HG02943 (cell line): ENCODE measurements around the gene NSRP1.
"Not testable (repeated sequence)": the region's sequence is repeated elsewhere in the genome, so short reads cannot be mapped to it uniquely, and the experiment has no call there.

Source experiments
- ATAC-seq: cut with Tn5 transposase; IDR thresholded peaks from one replicate; pipeline ENCODE4 v1.9.1; 2021; ENCODE audit warnings: mild to moderate bottlenecking, low read depth, moderate library complexity; ENCODE audit not compliant: unreplicated experiment

The NSRP1 gene

DNA sequence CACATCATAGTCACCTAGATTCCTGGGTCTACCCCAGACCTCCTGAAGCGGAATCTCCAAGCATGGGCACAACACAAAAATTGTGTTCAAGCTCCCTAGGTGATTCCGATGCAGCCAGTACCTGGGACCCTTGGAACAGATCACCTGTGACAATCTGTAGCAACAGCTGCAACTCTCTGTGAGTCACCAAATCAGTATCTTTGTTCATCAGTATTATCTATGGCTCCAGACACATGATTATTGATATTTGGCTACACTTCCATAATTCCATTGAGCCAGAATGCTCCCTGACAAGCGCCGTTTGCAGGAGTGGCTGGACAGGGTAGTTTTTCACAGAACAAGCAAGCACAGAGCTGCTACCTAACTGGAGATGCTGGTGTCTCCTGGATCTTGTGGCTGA lies 102.7 kb downstream of the NSRP1 start:
- ATAC-seq = no peak

DNA sequence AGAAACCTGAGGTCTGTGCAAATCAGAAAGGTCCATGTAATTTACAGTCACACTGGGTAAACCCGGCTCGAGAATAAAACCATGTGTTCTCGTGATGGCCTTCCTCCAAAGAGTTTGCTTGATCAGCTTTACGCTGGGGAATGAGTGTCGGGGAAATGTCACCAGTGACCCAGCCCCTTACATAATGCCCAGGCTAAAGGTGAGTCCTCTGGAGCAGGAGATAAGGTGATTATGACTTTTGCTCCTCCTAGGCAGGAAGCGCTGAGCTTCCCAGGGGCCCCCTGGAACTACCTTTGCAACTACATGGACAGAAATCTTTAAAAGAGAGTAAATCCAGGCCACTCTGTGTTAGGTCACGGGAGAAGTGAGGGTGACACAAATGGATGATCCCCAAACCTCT lies 103.2 kb downstream of the NSRP1 start:
- no peak for ATAC-seq

DNA sequence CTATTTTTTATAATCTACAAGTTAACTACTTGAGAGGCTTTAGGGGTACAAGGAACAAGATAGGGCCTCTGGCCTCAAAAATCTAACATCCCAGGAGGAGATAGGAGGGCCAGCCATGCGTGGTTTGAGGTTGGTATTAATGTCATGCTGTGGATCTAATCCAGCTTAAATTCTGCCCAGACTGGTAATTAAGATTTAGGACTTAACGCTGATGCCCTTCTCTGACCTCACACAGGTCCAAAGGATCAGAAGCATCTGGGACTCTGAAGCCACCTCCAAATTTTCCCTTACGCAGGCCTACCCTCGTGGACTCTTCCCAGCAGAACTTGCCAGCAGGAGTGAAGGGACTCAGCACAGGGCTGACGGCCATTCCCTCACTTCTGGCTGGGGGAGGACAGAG lies 103.8 kb downstream of the NSRP1 start:
- ATAC-seq = no peak

DNA sequence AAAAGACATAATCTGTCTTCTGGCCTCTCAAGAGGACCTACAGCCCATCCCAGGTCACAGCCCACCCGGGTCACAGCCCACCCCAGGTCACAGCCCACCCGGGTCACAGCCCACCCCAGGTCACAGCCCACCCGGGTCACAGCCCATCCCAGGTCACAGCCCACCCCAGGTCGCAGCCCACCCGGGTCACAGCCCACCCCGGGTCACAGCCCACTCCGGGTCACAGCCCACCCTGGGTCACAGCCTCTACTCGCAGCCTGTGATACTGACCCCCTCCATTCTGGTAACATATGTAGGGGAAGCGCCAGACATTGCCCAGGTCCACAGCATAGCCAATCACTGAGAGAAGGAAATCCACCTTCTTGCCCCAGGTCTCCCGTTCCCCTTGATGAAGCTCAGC lies 104.7 kb downstream of the NSRP1 start:
- no peak for ATAC-seq

DNA sequence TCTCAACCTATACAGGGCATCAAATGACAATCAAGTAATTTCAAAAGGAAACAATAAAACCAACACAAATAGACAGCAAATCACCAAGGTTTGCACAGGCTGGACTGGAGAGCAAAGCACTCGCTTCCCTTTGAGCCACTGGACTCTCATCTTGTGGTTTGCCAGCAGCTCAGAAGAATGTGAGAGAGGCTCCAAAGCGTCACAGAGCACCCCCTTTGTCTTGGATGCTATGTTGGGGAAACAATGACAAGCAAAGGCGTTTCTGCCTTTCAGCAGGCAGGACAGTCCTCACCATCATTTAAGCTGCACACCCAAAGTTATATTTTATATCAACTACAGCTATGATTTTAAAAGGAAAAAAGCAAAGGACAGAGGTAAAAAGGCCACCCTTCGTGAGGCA lies 105.6 kb downstream of the NSRP1 start:
- ATAC-seq = no peak

DNA sequence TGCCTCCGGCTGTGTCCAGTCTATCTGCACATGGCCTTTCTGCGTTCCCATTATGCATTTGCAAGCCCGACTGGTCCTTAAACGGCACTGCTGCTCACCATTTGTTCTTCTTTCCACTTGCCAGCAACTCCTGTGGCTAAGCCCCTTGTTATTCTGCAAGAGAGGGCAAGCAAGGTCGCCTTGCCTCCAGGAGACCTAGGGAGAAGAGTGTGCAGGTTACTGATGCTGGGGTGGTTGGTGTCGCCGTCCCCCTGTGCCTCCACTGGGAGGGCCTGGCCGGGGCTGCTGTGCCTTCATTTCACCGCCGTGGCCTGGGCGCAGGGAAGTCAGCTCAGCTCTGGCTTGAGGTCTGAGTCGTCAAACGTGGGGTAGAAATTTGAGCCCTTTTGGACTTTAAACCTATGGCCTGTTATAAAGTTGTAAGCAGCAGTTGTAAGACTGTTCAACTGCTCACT lies 106.1 kb downstream of the NSRP1 start:
- no peak for ATAC-seq

DNA sequence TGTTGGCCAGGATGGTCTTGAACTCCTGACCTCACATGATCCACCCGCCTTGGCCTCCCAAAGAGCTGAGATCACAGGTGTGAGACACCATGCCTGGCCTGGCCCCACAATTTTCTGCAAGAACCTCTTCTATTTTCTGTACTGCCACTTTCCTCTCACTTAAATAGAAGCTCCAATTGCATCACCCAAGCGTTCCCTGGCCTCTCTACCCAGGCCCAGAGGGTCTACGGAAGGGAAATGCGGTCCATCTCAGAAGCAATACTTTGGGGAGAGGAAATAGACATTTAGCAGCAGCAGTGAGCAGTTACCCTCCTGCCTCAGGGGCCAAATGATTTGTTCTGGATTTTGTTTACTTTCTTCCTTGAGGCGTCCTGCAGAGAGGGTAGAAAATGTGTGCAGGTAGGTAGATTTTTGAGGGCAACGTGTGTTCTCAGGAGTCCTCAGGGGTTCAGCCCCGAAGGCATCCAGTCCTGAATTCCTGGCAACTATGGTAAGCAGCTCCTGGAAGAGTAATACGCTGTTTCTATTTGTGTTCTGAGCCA lies 107.9 kb downstream of the NSRP1 start:
- ATAC-seq = no peak

DNA sequence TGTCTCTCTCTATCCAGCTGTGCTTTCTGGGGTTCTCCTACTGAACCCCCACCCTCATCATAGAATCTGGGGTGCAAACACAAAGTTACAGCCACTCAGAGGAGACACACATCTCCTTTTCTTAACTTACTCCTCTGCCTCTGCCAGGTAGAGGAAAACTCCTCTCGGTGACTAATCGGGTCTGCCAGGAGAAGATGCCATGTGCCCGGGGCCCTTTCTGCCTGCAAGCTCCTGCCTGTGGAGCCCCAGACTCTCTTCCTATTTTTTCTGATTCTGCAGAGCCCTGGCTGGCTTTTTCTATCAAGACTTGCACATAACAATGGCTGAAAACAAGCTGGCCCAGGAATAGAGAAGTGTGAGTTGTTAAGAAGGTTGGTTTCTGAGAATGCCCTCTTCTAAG lies 108.5 kb downstream of the NSRP1 start:
- ATAC-seq = no peak

DNA sequence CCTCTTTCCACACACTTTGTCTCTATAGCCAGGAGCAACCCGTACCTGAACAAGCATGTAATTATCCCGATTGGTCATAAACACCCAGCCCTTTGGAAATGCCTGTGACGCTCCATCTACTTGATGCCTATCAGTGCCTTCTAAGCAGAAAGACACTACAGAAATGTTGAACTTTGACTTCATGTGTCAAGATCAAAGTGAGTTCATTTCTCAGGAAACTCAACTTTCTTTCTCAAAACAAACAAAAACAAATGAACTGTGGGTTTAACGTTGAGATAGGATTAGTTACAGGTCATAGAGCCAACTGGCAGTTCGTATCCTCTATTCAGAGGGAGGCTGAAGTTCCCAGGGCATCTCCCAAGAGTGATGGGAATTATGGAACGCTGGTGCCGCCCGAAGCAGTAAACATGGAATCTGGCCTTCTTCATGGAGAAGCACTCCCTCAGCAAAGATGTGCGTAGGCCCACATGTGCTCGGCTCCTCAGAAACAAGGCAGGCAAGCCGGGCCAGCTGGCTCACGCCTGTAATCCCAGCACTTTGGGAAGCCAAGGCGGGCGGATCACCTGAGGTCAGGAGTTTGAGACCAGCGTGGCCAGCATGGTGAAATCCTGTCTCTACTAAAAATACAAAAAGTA lies 109.4 kb downstream of the NSRP1 start:
- ATAC-seq = no peak

DNA sequence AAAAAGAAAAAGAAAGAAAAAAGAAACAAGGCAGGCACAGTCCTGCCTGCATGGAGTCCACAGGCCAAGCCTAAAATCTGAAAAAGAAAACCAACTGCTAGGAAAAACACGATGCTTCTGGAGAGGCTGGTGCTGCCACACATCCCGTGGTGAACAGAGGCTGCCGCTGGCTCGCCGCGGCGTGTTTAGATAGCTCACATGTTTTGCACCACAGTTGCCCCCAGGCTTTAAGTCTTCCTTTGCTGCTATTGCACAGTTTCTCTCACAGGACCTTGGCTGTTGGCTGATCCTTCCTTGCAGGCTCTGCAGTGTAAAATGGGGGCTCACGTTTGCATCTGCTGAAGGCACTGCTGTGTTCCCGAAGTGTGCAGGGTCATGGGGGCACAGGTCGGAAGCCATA lies 110.3 kb downstream of the NSRP1 start:
- ATAC-seq = no peak

DNA sequence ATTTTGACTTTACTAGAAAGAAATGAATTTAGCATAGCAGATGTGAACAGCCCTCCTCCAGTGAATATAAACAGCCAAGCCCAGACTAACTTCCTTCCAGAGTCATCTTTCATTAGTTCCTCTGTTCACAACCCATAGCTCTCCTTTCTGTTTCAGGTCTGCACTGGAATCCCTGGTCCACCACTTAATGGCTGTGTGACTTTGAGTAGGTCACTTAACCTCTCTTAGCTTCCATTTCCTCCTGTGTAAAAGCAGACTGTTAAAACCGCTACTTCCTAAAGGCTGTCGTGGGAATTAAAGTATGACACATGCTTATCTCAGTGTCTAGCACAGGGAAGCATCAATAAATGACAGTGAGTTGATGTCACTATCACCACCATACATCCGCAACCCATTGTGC lies 111.4 kb downstream of the NSRP1 start:
- no peak for ATAC-seq

DNA sequence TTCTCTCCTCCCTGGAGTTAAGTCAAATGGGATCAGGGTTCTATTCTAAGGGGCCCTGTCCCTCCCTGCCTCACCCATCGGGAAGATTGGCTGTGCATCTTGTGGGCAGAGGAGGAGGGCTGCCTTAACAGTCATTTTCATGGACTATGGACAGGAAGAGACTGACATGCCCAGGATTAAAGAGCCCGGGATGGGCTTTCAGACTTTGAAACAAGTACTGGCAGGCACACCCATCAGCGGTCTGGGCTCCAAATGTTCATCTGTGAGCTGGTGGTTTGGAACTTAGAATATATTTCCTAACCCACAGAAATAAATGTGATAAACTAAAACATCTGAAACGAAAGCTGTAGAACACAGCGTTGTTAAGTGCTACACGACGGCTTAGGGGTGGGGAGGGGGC lies 112.4 kb downstream of the NSRP1 start:
- no peak for ATAC-seq

DNA sequence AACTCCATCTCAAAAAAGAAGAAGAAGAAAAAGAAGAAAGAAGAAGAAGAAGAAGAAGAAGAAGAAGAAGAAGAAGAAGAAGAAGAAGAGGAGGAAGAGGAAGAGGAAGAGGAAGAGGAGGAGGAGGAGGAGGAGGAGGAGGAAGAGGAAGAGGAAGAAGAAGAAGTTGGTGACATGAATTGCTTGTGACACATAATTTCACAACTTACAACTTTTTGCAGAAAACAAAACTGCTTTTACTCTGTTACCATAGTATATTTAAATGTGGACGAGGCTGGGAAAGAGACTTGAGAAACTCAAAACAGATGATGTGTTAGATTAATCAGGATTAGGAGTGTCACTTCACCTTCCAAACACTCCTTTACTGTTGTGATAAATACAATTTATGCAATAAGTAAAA lies 113.4 kb downstream of the NSRP1 start:
- not testable (repeated sequence) for ATAC-seq

DNA sequence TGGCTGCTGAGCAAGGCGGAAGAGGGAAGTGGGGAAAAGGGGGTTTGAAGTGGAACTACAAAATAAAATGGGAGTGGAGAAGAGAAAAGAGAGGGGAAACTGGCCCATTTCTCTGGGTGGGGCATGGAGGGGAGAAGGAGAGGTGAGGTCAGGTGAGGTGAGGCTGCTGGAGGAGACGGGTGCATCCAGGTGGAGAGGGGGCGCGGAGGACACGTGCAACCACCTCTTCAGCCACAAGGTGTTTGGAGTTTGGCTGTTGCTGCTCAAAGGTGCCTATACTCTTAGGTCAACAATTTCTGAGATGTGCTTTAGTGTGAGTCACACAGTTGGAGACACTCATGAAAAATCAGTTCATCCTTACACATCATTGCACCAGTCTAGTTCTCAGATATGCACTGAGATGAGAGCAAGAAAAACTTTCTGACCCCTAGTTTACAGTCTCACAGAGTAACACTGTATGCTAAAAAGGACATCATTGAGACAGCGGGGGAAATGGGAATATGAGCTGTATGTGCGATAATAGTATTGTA lies 114.0 kb downstream of the NSRP1 start:
- ATAC-seq = no peak

DNA sequence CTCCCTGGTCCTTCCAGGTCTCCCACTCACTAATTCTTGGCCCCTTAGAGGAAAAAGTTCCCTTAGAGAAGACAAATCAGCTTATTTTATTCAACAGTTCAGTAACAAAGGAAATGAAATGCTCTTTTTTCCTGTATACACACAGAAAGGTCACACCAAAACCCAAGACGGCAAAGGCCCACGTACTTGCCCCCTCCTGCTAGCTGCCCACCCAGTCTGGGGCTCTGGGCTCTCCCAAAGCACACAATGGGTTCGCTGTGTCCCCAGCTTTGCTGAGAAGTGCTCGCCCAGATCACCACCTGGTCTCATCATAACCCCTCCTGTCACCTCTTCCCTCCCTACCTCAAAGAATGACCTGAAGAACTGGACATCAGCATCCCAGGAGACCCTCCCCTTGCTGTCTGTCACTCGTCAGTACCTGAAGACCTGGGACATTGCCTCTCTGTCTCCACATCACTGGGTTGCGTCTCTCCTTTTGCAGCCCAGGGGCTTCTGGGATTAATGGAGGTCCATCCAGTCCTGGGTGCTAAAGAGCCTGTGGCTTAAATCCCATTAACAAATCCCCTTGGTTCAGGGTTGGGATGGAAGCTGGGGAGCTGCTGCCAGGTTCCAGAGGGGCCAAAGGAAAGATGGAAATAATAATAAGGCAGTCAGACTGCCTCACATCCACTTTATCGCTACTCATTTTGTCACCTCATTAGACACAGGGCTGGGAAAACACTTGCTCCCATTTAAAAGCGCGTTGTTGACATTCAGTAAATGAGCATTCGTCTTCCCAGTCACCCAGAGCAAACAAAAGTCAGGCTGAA lies 115.6 kb downstream of the NSRP1 start:
- ATAC-seq = no peak

DNA sequence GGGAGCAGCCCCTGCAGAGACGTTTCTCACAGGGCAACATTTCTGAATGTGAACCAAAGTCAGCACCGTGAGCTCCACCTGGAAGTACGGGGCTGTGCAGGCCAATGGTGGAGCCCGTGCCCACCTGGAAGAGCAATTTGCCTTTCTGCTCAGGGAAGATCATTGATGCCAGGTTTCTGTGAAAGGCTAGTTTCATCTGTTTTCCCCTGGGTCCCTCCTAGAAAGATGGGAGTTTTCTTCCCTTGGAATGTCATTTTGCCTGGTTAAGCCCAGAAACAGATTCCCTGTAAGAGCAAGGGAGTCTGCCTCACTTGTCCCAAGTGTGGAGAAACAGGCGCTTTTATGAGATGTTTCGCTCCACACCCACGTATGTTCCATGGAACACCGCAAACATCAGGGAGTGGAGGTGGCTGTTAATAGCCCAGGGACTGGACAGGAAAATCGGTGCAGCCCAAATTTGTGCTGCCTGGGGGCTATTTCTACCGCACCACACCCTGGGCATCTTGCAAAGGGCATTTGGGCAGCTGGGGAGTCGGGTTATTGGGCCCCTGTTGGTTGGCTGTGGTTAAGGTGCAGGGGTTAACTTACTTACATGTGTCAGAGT lies 116.3 kb downstream of the NSRP1 start:
- ATAC-seq = no peak

DNA sequence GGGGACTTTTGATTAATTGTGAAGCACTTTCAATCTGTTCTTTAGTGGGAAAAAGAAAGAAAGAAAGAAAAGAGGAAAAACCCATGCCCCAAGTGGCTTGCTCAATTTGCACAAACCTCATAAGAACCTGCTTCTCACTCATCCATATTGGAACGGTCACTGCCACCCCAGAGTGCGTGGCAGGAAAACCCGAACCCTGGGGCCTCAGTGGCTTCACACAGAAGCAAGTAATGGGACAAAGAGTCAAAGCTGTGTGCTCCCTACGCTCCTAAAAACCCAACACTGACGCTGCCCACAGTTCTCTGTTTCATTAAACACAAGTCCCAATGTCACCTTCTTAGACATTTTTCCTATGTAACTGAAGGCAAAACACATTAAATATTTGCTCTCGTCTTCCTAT lies 117.7 kb downstream of the NSRP1 start:
- no peak for ATAC-seq

DNA sequence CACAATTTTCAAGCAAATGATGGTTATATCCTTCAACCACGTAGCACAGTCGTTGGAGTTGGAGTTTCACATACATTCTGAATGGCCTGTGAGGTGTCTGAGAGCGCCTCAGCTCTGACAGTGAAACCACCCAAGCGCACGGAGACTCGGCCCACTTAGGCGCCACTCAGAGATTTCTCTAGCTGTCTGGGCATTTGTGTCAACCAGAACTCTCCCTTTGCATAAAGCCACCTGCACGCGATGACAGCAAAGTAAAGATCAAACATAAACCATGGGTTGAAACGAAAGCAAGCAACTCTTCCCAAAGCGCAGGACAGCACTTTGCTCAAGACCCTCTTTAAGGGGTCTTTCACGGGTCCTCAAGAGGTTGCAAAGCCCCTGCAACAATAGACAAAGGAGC lies 118.3 kb downstream of the NSRP1 start:
- ATAC-seq = no peak

DNA sequence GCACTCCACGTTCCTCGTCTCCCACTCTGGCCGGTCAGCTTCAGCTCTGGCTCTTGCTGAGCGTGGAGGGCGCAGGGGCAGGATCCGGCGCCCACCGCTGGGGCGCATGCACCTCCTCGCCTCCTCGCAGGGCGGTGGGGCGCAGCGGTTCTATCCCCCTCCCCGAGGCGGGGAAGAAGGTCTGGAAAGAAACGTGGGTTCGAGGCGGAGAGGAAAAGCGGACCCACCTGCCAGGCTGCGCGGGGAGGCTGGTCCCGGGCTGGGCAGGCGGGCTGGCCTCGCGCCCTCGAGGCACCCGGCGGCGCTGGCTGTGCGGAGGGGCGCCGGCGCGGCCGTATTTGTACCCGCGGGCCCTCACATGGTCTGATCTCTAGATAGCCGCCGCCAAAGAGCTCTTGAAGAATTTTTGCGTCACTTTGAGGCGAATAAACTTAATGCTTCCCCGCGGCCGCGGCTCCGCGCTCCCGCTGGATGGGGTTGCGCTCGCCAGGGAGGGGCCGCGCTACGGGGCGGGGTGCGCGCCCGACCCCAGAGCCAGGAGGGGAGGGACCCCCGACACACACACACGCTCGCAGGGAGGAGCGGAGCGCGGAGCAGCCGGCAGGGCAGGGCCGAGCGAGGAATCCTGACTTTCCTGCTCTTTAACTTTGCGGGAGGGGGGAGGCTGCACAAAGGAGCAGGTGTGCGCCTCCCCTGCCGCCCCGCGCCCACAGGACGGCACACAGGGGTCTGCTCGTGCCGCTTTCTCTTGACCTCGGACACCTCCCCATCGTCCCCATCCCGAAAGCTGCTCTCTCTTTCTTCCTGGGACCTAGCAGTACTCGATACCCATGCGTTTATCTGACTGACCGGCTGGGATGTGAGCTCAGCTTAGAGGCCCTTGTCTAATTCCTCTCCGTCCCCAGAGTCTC lies 119.0 kb downstream of the NSRP1 start, which contains the start of gene SLC6A4:
Gene SLC6A4, minus strand, starts transcription at position 312 of the 911 bp plus-strand sequence. CDS start 13,739 bp downstream, outside the sequence.
- ATAC-seq = no peak
